ENCODE data around the gene SNX9.

GRCh38 chr6:157775376-157775775 is 47.7 kb upstream of the SNX9 start:
- TF ChIP-seq EZH2 (IDR thresholded peaks at IDR 0.05; ENCODE audit: borderline replicate concordance, control insufficient read depth, low read depth, low read length) (no peak), CTCF (IDR thresholded peaks at IDR 0.05 in 2 of 3, conservative IDR thresholded peaks at IDR 0.05 in 1 of 3; ENCODE audit: control insufficient read depth in 2 of 3, extremely low read depth in 1 of 3, insufficient read depth in 1 of 3, low read depth in 3 of 3, low read length in 3 of 3) (no peak), CHD2 (IDR thresholded peaks at IDR 0.05; ENCODE audit: borderline replicate concordance, low read depth, low read length) (no peak), RBBP5 (conservative IDR thresholded peaks at IDR 0.05) (no peak), RAD21 (IDR thresholded peaks at IDR 0.05; ENCODE audit: insufficient read depth, low read depth, low read length) (no peak), SMC3 (IDR thresholded peaks at IDR 0.05; ENCODE audit: borderline replicate concordance, low read length) (no peak), POLR2A (IDR thresholded peaks at IDR 0.05; ENCODE audit: low read depth, low read length) (no peak), BCL11A (IDR thresholded peaks at IDR 0.05; ENCODE audit: low read depth, low read length) (no peak), POLR2AphosphoS2 (IDR thresholded peaks at IDR 0.05; ENCODE audit: low read depth, low read length) (no peak), KDM1A (IDR thresholded peaks at IDR 0.05; ENCODE audit: borderline replicate concordance) (no peak), ZNF24 (IDR thresholded peaks at IDR 0.05) (no peak), ZBTB33 (IDR thresholded peaks at IDR 0.05) (no peak), PBX3 (IDR thresholded peaks at IDR 0.05; ENCODE audit: insufficient replicate concordance, low read depth, low read length) (no peak), NFIC (IDR thresholded peaks at IDR 0.05; ENCODE audit: low read depth, low read length) (no peak)
